ENCODE measurements around the gene TEX14.

DNA sequence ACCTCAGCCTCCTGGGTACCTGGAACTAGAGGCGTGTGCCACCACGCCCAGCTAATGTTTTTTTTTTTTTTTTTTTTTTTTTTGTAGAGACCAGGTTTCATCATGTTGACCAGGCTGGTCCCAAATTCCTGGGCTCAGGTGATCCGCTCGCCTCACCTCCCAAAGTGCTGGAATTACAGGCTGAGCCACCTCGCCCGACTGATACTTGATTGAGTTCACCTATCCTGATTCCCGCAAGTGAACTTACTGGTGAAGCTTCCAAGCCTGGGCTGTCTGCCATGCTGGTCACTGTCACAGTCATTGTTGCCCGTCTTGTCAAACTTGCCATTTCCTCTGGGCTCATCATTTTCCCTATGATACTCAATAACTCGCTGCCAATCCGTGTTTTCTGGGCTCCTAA is 106.3 kb downstream of the TEX14 start:
- TF ChIP-seq HEYL (CRISPR knock-in tag; IDR thresholded peaks at IDR 0.05) (no peak), POLR2A (IDR thresholded peaks at IDR 0.05; ENCODE audit: low read length) (no peak), CHD4 (IDR thresholded peaks at IDR 0.05; ENCODE audit: borderline replicate concordance) (no peak), SMC3 (IDR thresholded peaks at IDR 0.05) (no peak), HDAC2 (IDR thresholded peaks at IDR 0.05) (no peak), NR3C1 (IDR thresholded peaks at IDR 0.05) (no peak)
- TF ChIP-seq, protein P1, sequence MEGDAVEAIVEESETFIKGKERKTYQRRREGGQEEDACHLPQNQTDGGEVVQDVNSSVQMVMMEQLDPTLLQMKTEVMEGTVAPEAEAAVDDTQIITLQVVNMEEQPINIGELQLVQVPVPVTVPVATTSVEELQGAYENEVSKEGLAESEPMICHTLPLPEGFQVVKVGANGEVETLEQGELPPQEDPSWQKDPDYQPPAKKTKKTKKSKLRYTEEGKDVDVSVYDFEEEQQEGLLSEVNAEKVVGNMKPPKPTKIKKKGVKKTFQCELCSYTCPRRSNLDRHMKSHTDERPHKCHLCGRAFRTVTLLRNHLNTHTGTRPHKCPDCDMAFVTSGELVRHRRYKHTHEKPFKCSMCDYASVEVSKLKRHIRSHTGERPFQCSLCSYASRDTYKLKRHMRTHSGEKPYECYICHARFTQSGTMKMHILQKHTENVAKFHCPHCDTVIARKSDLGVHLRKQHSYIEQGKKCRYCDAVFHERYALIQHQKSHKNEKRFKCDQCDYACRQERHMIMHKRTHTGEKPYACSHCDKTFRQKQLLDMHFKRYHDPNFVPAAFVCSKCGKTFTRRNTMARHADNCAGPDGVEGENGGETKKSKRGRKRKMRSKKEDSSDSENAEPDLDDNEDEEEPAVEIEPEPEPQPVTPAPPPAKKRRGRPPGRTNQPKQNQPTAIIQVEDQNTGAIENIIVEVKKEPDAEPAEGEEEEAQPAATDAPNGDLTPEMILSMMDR (IDR thresholded peaks at IDR 0.05) = no peak
- TF ChIP-seq, protein P2, sequence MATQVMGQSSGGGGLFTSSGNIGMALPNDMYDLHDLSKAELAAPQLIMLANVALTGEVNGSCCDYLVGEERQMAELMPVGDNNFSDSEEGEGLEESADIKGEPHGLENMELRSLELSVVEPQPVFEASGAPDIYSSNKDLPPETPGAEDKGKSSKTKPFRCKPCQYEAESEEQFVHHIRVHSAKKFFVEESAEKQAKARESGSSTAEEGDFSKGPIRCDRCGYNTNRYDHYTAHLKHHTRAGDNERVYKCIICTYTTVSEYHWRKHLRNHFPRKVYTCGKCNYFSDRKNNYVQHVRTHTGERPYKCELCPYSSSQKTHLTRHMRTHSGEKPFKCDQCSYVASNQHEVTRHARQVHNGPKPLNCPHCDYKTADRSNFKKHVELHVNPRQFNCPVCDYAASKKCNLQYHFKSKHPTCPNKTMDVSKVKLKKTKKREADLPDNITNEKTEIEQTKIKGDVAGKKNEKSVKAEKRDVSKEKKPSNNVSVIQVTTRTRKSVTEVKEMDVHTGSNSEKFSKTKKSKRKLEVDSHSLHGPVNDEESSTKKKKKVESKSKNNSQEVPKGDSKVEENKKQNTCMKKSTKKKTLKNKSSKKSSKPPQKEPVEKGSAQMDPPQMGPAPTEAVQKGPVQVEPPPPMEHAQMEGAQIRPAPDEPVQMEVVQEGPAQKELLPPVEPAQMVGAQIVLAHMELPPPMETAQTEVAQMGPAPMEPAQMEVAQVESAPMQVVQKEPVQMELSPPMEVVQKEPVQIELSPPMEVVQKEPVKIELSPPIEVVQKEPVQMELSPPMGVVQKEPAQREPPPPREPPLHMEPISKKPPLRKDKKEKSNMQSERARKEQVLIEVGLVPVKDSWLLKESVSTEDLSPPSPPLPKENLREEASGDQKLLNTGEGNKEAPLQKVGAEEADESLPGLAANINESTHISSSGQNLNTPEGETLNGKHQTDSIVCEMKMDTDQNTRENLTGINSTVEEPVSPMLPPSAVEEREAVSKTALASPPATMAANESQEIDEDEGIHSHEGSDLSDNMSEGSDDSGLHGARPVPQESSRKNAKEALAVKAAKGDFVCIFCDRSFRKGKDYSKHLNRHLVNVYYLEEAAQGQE (IDR thresholded peaks at IDR 0.05) = no peak
